Measurements from ENCODE around the gene PI4K2A. TPM values are rescaled to one million over a fixed set of nuclear protein-coding genes. Genes with fewer than 3 reads are reported as not detected.
"Not testable (repeated sequence)": the region's sequence is repeated elsewhere in the genome, so short reads cannot be mapped to it uniquely, and the experiment has no call there.

Gene PI4K2A
- total and polyA plus RNA-seq, 2 of the 13 experiments (the other 11 are each of a cell fraction or from before 2014, with no cell fraction given) = 10.9 to 14.3 TPM

GRCh38 chr10:97642471-97643159, 2.1 kb downstream of the PI4K2A start:
- H3K79me2 ChIP-seq (ENCODE audit: insufficient read depth, low read length); FAIRE-seq; H4K20me1 ChIP-seq (ENCODE audit: insufficient read depth, low read length); H3K27me3 ChIP-seq (ENCODE audit: control insufficient read depth in 1 of 2, insufficient read depth in 2 of 2, low read length in 2 of 2); H3K9ac ChIP-seq (ENCODE audit: insufficient read depth, low read depth, low read length); ATAC-seq; BruUV-seq (replicated peaks); in situ Hi-C loops (cut with HindIII; ENCODE audit: extremely low pct_ligation_motif_present, low pct_unique_long_range_greater_than_20kb); DNase-seq (ENCODE audit: low spot score); CTCF ChIA-PET (ENCODE audit: low intra/inter-chr PET ratio, low total read pairs); H3K9me3 ChIP-seq (ENCODE audit: low read length); H2AFZ ChIP-seq (ENCODE audit: low read length); H3K27ac ChIP-seq (ENCODE audit: extremely low read length, insufficient read depth, low read length); H3K4me3 ChIP-seq (replicated peaks in 1 of 3; ENCODE audit: insufficient read depth in 1 of 3, low read depth in 2 of 3, low read length in 3 of 3); intact Hi-C loops (cut with micrococcal nuclease; ENCODE audit: unreplicated experiment); H3K4me2 ChIP-seq (ENCODE audit: low read depth, low read length): not testable (repeated sequence)
- peak; percentile 88 for TF ChIP-seq ZNF512 (CRISPR knock-in tag; IDR thresholded peaks at IDR 0.05)
- Histone ChIP-seq H3K4me1 (ENCODE audit: insufficient read depth, low read length) (peaks cover 34% of the 10 kb centered on the region), H3K36me3 (replicated peaks in 1 of 2; ENCODE audit: control insufficient read depth in 1 of 2, insufficient read depth in 2 of 2, low read length in 2 of 2) (peaks cover 2 to 13% of the 10 kb centered on the region in 2 experiments; a peak in 3 of 5 replicates)
- WGBS (ENCODE audit: low lambda C conversion rate) = 91% methylated on average over 13 of the region's 13 CpGs
- POLR2A ChIA-PET = interaction anchor here (1.3 kb wide), 1 partner anchor 45 kb away, joined by 5 read pairs; the partner anchor contains the start of gene AVPI1

GRCh38 chr10:97643441-97643985, 3.0 kb downstream of the PI4K2A start:
- WGBS (ENCODE audit: low lambda C conversion rate) = 90% methylated on average over 4 of the region's 4 CpGs
- TSS peak; percentile 29 for BruUV-seq (replicated peaks)
- H3K79me2 ChIP-seq (ENCODE audit: insufficient read depth, low read length) = peaks cover 5% of the 10 kb centered on the region
- H3K4me2 ChIP-seq (ENCODE audit: low read depth, low read length) = no peak overlapping the region
- no peak overlapping the region for H3K9ac ChIP-seq (ENCODE audit: insufficient read depth, low read depth, low read length)
- in situ Hi-C loops (cut with HindIII; ENCODE audit: extremely low pct_ligation_motif_present, low pct_unique_long_range_greater_than_20kb) = no loop called here
- H3K9me3 ChIP-seq (ENCODE audit: low read length) = no peaks in the 10 kb centered on the region
- no peak overlapping the region for H3K27ac ChIP-seq (ENCODE audit: extremely low read length, insufficient read depth, low read length)
- H4K20me1 ChIP-seq (ENCODE audit: insufficient read depth, low read length) = no peaks in the 10 kb centered on the region
- FAIRE-seq (no peak), ATAC-seq (no peak), DNase-seq (ENCODE audit: low spot score) (no peak)
- intact Hi-C loops (cut with micrococcal nuclease; ENCODE audit: unreplicated experiment) = no loop called here
- no peak overlapping the region for H2AFZ ChIP-seq (ENCODE audit: low read length)
- no peak for TF ChIP-seq PPARG (CRISPR knock-in tag; conservative IDR thresholded peaks at IDR 0.05)
- no peak for TF ChIP-seq ZNF101 (CRISPR knock-in tag; IDR thresholded peaks at IDR 0.05; ENCODE audit: borderline replicate concordance, low read depth)
- no peak for TF ChIP-seq TCF7L2 (IDR thresholded peaks at IDR 0.05; ENCODE audit: low read depth, low read length)
- no peak for TF ChIP-seq ZNF788 (CRISPR knock-in tag; IDR thresholded peaks at IDR 0.05; ENCODE audit: borderline replicate concordance)
- no peak for TF ChIP-seq ZNF292 (CRISPR knock-in tag; IDR thresholded peaks at IDR 0.05; ENCODE audit: borderline replicate concordance, low read depth)
- TF ChIP-seq TBP (CRISPR knock-in tag; IDR thresholded peaks at IDR 0.05) = no peak
- TF ChIP-seq CREB3 (CRISPR knock-in tag; IDR thresholded peaks at IDR 0.05) = no peak
- no peak for TF ChIP-seq ZFP82 (CRISPR knock-in tag; IDR thresholded peaks at IDR 0.05; ENCODE audit: borderline replicate concordance)
- no peak for TF ChIP-seq TMF1 (CRISPR knock-in tag; IDR thresholded peaks at IDR 0.05; ENCODE audit: low read depth)
- TF ChIP-seq HOXD1 (CRISPR knock-in tag; IDR thresholded peaks at IDR 0.05) = no peak
- ChIA-PET CTCF (ENCODE audit: low intra/inter-chr PET ratio, low total read pairs) (no interaction called here), POLR2A (no interaction called here)
- no peak overlapping the region for H3K4me3 ChIP-seq (replicated peaks in 1 of 3; ENCODE audit: insufficient read depth in 1 of 3, low read depth in 2 of 3, low read length in 3 of 3)
- H3K4me1 ChIP-seq (ENCODE audit: insufficient read depth, low read length) = peaks cover 33% of the 10 kb centered on the region
- no peaks in the 10 kb centered on the region for H3K27me3 ChIP-seq (ENCODE audit: control insufficient read depth in 1 of 2, insufficient read depth in 2 of 2, low read length in 2 of 2)
- H3K36me3 ChIP-seq (replicated peaks in 1 of 2; ENCODE audit: control insufficient read depth in 1 of 2, insufficient read depth in 2 of 2, low read length in 2 of 2) = peaks cover 4 to 14% of the 10 kb centered on the region in 2 experiments; a peak in 3 of 5 replicates
